Loucy (cell line): ENCODE data around the gene TAX1BP1.

ENCODE experiments used
- EZH2phosphoT487 ChIP-seq: fragments of 200-600 bp; IDR thresholded peaks from 2 replicates; pipeline ENCODE4 v1.6.1; 2018; ENCODE audit warnings: antibody characterized with exemption, mild to moderate bottlenecking, moderate library complexity, borderline replicate concordance
- TF ChIP-seq, protein P1 (sequence below): fragments of 200-600 bp; sonication (generic); conservative IDR thresholded peaks from 2 replicates; pipeline ENCODE4 v1.5.1; 2014; ENCODE audit warnings: mild to moderate bottlenecking, antibody characterized with exemption, low read length

DNA sequence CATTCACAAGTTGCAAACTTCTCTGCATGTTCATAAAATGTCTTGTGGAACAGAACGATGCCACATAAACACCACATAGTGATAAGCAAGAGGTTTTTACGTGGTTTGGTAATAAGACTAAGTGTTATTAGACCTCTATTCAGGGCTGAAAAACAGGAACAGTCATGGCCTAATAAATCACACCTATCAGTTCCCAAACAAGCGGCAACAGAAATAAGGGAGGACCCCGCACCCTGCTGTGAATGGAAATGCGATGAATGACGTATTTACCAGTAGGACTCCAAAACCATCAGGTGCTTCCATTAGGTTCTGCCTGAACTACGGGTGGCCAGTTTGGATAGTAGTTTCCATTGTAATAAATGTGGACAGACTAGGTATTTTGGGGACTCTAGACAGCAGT lies 129.1 kb downstream of the TAX1BP1 start:
- TF ChIP-seq, protein P1, sequence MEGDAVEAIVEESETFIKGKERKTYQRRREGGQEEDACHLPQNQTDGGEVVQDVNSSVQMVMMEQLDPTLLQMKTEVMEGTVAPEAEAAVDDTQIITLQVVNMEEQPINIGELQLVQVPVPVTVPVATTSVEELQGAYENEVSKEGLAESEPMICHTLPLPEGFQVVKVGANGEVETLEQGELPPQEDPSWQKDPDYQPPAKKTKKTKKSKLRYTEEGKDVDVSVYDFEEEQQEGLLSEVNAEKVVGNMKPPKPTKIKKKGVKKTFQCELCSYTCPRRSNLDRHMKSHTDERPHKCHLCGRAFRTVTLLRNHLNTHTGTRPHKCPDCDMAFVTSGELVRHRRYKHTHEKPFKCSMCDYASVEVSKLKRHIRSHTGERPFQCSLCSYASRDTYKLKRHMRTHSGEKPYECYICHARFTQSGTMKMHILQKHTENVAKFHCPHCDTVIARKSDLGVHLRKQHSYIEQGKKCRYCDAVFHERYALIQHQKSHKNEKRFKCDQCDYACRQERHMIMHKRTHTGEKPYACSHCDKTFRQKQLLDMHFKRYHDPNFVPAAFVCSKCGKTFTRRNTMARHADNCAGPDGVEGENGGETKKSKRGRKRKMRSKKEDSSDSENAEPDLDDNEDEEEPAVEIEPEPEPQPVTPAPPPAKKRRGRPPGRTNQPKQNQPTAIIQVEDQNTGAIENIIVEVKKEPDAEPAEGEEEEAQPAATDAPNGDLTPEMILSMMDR = no peak
- no peak for TF ChIP-seq EZH2phosphoT487
